PC-9 (cell line): ENCODE results near the gene SLC26A6.

Experiments used
- CTCF ChIP-seq: fragments of 200-600 bp; sonication (generic); conservative IDR thresholded peaks from 2 replicates; pipeline ENCODE4 v1.6.1; 2017; ENCODE audit warnings: mixed run types, antibody characterized with exemption, mild to moderate bottlenecking, moderate library complexity
- EZH2 ChIP-seq: fragments of 200-600 bp; sonication (generic); IDR thresholded peaks from 2 replicates; pipeline ENCODE4 v1.8.0; 2017; ENCODE audit warnings: antibody characterized with exemption, low read depth

DNA sequence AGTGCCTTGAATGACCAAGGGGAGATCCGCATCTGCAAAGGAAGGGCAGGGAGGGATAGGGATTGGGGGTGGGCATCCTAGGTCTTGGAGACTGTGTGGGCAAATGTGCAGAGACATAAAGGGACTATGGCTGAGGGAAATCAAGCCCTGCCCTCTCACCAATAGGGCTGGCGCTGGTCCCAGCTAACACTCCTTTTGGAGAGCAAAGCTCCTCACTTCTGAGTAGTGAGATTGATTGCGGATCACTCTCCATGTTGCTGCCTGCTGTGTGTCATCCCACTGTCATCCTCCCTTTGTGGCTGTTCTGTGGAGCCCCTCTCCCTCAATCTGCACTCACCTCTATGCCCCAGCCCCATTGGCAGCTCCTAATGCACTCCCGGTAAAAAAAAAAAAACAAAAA, 29.7 kb upstream of the SLC26A6 start:
- TF ChIP-seq CTCF (no peak), EZH2 (no peak)
